OCI-M2 (cell line): ENCODE data around the gene RCCD1.
"Not testable (repeated sequence)": the region's sequence is repeated elsewhere in the genome, so short reads cannot be mapped to it uniquely, and the experiment has no call there.

Experiments
- DNase-seq: peaks from one replicate; lab custom pipeline; 2025; ENCODE audit not compliant: unreplicated experiment; lab: John Stamatoyannopoulos, UW

Gene RCCD1, protein sequence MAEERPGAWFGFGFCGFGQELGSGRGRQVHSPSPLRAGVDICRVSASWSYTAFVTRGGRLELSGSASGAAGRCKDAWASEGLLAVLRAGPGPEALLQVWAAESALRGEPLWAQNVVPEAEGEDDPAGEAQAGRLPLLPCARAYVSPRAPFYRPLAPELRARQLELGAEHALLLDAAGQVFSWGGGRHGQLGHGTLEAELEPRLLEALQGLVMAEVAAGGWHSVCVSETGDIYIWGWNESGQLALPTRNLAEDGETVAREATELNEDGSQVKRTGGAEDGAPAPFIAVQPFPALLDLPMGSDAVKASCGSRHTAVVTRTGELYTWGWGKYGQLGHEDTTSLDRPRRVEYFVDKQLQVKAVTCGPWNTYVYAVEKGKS

GRCh38 chr15:90954712-90955623 lies at the start of gene RCCD1:
Gene RCCD1 (plus strand): TSS chr15:90954884. CDS start chr15:90956735, 1,851 bp downstream.
- peak; percentile 35 for DNase-seq

GRCh38 chr15:90905306-90906180 lies 49.1 kb upstream of the RCCD1 start:
- DNase-seq: no peak

- DNase-seq: no peak
Observed at GRCh38 chr15:90906181-90906849, 48.4 kb upstream of the RCCD1 start.

DNA sequence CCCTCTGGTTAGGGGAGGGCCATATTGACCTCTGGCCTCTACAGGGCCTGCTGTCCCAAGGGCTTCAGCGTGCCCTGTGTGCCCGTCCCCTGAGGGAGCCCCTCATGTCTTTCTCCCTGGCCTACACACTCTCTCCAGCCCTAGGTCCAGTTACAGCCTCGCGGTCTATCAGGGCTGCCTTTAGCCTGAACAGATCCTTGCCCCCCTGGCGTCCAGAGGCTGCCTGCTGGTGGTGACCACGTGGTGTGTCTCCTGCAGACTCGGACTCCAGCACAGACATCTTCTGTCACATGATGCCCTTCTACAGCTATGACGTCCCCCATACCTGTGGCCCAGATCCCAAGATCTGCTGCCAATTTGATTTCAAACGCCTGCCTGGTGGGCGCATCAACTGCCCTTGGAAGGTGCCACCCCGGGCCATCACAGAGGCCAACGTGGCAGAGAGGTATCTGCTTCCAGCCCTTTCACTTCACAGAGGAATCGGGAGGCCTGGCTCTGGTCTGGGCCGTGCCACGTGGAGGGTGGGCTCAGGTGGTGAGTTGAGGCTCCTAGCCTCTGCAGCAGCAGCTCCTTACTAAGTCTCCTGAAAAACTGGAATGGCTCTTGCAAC lies 47.5 kb upstream of the RCCD1 start:
- DNase-seq: no peak

DNA sequence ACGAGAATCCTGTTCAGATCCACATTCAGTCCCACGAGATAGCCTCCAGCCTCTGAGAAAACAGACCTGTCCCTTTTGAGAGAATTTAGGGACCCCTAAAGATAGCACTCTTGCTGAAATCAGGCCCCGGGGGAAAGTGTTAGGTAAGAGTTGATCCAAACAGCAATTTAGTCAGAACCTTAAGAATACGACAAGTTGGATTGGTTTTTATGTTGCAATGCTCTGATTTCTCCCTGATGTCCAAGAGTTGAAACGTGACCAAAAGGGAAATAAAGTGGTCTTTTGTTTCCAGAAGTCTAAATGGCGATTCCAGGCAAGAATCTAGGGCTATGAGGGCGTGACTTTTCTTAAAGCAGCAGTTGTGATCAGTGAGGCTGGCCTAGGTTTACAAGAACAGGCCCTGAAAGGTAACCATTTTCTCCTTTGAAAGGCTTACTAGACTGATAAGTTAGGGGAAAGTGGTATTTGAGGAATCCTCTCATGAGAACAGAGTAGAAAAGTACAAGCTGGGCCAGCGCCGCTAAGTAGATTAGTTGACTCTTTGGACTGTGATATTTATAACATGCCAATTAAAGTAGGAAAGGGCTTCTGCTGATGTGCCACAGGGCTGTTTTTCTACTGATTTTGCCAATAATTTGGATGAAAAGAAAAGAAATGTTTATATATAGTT lies 46.7 kb upstream of the RCCD1 start:
- DNase-seq: no peak

GRCh38 chr15:90909449-90909848 lies 45.2 kb upstream of the RCCD1 start:
- DNase-seq: not testable (repeated sequence)

DNA sequence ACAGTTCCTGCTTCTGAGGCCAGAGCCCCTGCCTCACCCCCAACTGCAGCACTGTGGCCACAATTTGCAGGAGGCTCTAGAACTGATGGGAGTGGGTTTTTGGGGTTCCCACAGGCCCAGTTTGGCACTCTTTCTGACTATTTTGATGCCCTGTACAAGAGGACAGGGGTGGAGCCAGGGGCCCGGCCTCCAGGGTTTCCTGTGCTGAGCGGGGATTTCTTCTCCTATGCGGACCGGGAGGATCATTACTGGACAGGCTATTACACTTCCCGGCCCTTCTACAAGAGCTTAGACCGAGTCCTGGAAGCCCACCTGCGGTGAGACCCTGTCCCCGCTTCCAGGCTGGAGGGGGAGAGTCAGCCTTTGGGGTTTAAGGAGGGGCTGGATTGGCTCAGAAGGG lies 44.7 kb upstream of the RCCD1 start:
- DNase-seq: no peak

DNA sequence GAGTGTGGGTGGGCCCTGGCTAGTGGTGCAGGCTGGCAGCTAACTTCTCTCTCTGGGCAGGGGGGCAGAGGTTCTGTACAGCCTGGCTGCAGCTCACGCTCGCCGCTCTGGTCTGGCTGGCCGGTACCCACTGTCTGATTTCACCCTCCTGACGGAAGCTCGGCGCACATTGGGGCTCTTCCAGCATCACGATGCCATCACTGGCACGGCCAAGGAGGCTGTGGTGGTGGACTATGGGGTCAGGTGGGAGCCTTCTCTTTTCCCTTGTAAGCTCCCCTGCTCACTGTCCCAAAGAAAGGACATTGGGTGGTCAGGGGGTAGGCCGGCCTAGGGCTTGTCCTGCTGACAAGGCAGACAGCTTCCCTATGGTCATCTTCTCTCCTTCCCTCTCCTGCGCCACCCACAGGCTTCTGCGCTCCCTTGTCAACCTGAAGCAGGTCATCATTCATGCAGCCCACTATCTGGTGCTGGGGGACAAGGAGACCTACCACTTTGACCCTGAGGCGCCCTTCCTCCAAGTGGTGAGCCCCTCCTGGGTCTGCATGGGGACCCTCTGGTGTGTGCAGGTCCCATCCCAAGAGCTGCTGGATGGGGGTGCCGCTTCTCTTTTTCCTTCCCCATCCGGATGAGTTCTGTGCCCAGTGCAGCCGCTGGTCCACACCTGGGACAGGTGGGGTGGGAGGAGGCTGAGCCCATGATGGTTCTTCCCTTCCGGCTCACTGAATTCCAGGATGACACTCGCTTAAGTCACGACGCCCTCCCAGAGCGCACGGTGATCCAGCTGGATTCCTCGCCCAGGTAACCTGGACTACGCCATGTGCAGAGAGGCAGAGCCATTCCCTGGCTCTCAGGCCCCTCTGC lies 44.0 kb upstream of the RCCD1 start:
- no peak for DNase-seq

- DNase-seq: no peak
Observed at GRCh38 chr15:90911302-90911623, 43.4 kb upstream of the RCCD1 start.

DNA sequence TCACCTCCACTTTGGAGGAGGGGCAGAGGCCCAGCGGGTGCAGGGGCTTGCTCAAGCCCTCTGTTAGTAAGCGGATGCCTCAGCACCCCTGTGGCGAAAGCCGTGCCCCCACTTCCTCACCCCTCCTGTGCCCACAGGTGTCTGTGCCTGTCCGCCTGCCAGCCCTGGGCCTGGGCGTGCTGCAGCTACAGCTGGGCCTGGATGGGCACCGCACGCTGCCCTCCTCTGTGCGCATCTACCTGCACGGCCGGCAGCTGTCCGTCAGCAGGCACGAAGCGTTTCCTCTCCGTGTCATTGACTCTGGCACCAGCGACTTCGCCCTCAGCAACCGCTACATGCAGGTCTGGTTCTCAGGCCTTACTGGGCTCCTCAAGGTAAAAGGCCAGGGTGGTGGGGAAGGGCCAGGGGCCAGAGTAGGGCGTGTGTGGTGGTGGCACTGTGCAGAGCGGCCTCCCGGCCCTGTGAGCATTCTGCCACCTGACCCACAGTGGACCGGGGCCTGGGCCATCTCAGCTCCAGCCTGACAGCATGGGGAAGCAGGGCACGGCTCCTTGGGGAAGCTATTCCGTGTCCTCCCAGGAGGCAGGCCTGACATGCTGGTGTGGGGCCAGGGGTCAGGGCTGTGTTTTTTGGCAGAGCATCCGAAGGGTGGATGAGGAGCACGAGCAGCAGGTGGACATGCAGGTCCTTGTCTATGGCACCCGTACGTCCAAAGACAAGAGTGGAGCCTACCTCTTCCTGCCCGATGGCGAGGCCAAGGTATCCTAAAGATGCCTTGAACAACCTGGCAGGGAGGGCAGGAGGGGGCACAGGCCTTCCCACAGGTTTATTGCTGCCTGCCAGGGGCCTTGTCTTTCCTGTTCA lies 42.5 kb upstream of the RCCD1 start:
- DNase-seq: no peak

- DNase-seq: no peak
Observed at GRCh38 chr15:90912770-90913075, 42.0 kb upstream of the RCCD1 start.

DNA sequence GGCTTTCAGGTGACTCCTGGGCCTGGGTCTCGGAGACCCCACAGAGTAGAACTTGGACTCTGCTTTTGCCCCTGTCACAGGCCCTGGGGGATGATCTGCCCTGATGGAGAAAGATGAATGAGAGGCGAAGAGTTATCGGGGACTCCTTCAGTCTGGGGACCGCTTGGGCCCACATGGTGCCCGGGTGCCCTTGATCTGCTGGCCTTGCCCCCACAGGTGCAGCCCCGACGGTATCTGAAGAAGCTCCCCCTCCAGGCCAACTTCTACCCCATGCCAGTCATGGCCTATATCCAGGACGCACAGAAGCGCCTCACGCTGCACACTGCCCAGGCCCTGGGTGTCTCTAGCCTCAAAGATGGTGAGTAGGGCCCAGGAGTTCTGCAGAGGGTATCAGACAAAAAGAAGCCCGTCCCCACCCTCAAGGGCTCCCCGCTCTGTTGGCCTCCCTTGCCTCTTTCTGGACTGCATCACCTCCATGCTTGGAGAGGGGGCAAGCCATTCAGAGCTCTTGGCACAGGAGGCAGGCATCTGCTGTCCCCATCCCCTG lies 41.2 kb upstream of the RCCD1 start:
- DNase-seq: no peak

DNA sequence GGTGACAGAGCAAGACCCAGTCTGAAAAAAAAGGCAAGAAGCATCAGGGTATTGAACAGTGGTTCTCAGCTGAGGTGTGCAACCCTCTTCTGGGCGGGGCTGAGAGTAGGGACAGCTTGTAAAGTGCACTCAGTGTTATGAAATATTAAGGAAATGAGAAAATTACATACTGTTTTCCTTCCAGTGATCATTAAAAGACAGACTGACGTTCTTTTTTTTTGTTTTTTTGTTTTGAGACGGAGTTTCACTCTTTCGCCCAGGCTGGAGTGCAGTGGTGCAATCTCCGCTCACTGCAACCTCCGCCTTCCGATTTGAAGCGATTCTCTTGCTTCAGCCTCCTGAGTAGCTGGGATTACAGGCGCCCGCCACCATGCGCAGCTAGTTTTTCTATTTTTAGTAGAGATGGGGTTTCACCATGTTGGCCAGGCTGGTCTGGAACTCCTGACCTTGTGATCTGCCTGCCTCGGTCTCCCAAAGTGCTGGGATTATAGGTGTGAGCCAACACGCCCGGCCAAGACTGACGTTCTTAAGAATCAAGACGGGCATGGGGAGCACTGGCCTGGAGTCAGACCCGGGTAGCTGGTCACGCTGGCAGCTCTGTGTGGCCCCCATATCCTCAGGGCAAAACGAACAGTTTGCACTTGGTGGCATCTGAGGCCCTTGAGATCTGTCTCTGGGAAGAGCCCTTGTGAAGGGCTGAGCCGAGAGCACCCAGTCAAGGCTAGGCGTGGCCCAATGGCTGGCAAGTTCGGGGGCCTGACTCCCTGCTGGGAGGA lies 40.2 kb upstream of the RCCD1 start:
- no peak for DNase-seq

DNA sequence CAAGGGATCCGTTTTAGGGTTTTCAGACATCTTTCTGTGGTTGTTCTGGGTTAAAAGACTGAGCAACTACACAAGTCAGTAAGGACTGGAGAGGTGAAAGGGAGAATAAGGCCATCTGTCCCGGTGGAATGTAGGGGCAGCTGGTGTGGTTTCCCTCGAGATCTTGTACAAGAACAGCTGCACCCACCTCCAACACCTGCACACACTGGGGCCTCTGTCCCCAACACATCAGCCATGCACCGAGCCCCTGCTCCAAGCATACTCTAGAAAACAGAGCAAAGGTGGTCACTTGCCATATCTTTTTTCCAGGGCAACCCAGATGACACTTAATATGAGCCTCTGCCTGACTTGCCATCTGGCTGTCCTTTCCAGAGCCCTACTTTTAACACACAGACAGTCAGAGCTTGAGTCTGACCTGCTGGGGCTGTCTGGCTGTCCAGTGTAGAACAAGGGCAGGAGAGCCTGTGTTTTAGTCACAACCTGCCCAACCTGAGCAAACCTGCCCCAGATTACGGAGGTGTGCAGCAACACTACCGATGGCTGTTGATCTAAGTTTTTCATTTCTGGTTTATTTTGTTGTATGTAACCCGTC lies 39.4 kb upstream of the RCCD1 start:
- no peak for DNase-seq

DNA sequence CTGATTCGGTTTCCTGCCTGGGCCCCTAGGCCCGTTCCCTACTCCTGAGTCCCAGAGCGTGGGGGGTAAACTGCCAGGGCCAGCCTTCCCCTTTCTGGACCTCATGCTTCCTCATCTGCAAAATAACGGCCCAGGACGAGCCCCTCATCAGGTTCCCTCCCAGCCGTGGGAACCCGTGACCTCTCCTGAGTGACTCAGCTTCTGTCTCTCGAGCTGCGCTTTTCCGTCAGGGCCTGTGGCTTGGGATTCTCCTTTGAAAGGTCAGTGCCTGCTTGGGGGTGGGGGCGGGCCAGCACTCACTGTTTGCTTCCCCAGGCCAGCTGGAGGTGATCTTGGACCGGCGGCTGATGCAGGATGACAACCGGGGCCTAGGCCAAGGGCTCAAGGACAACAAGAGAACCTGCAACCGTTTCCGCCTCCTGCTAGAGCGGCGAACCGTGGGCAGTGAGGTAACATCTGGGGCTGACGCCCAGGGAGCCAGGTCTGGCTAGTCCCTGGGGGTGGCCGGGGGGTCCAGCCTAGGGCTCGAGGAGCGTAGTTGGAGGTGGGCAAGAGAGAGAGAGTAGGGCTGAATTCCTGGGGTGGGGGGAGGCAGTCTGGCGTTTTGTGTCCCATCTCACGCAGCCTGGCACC lies 38.8 kb upstream of the RCCD1 start:
- no peak for DNase-seq

DNA sequence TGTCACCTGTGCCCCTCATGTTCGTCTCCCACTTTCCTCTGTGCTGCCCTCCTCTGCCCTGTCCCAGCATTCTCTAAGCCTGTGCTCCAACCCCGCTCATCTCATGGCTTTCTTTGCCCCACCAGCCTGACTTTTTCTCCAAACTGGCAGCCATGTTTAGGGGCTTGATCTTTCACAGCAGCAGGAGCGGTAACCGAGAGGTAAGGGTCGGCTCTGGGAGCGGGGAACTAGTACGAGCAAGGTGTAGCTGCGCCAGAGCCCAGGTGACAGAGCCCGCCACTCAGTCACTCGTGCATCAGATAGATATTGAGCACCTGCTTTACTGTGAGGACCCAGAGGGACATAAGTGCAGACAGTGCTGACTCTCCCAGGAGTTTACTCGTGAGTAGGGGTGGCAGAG lies 38.2 kb upstream of the RCCD1 start:
- DNase-seq: no peak
